Osteoblast (primary cell): ENCODE data around the gene STUM. TPM values are rescaled to one million over a fixed set of nuclear protein-coding genes. Genes with fewer than 3 reads are reported as not detected.
A peak's percentile ranks its signal among the peaks of the same experiment; 100 is the strongest.

ENCODE experiments used
- DNase-seq: peaks from one replicate; pipeline ENCODE4 v3.0.0; 2011; ENCODE audit warnings: low spot score, mixed read lengths; ENCODE audit not compliant: insufficient read length; ENCODE audit errors: missing footprints
- H2AFZ ChIP-seq: 2 replicates; pipeline ENCODE4 v1.6.0; 2011; ENCODE audit warnings: mild to moderate bottlenecking, low read length
- H3K27ac ChIP-seq: 2 replicates; pipeline ENCODE4 v1.5.1; 2011; ENCODE audit warnings: mild to moderate bottlenecking, low read depth, low read length, moderate library complexity
- H3K27me3 ChIP-seq: 2 replicates; pipeline ENCODE4 v1.6.0; 2012; ENCODE audit warnings: mild to moderate bottlenecking, control low read depth, inconsistent platforms, low read length, moderate library complexity; ENCODE audit not compliant: insufficient read depth
- H3K36me3 ChIP-seq: 2 replicates; pipeline ENCODE4 v1.5.1; 2011; ENCODE audit warnings: mild to moderate bottlenecking, low read length, control low read depth, moderate library complexity; ENCODE audit not compliant: insufficient read depth
- H3K4me1 ChIP-seq: 2 replicates; pipeline ENCODE4 v1.5.1; 2011; ENCODE audit warnings: mild to moderate bottlenecking, low read length, control low read depth, moderate library complexity; ENCODE audit not compliant: insufficient read depth
- H3K4me2 ChIP-seq: 2 replicates; pipeline ENCODE4 v1.6.0; 2011; ENCODE audit warnings: mild to moderate bottlenecking, low read length; ENCODE audit not compliant: insufficient read depth
- H3K4me3 ChIP-seq: fragments of 200-600 bp; sonication (generic); 3 replicates; pipeline ENCODE4 v1.5.1; 2012; ENCODE audit warnings: mild to moderate bottlenecking, low read length, inconsistent platforms; ENCODE audit not compliant: insufficient read depth
- H3K79me2 ChIP-seq: 2 replicates; pipeline ENCODE4 v1.6.0; 2012; ENCODE audit warnings: mild to moderate bottlenecking, low read length, control low read depth, inconsistent platforms; ENCODE audit not compliant: insufficient read depth
- H3K9me3 ChIP-seq: 2 replicates; pipeline ENCODE4 v1.5.1; 2011; ENCODE audit warnings: low read depth, low read length, control low read depth
- H4K20me1 ChIP-seq: 2 replicates; pipeline ENCODE4 v1.6.0; 2012; ENCODE audit warnings: mild to moderate bottlenecking, low read length, control low read depth; ENCODE audit not compliant: insufficient read depth
- CTCF ChIP-seq: IDR thresholded peaks from 2 replicates; pipeline ENCODE4 v1.5.1; 2011; ENCODE audit warnings: mild to moderate bottlenecking, low read depth, low read length, moderate library complexity; ENCODE audit errors: extremely low read depth
- total RNA-seq: library from RNA; depleted of rRNA; stranded (reverse); fragments of >200 nt; gene quantifications from 2 replicates; pipeline ENCODE4 v1.2.3, GENCODE V29; 2012

Gene STUM
- total RNA-seq, 1 donor: under 0.01 TPM

- Histone ChIP-seq H3K36me3 (no peaks in the 10 kb centered on the region), H3K4me3 (no peak overlapping the region), H4K20me1 (no peaks in the 10 kb centered on the region), H3K79me2 (no peaks in the 10 kb centered on the region), H3K4me2 (no peak overlapping the region), H3K27me3 (peaks cover 14% of the 10 kb centered on the region), H3K27ac (no peak overlapping the region), H3K4me1 (no peaks in the 10 kb centered on the region), H2AFZ (no peak overlapping the region), H3K9me3 (no peaks in the 10 kb centered on the region)
- no peak for DNase-seq
- no peak for TF ChIP-seq CTCF
These were observed 29.4 kb upstream of the STUM start for GRCh38 chr1:226519135-226519534.

GRCh38 chr1:226519716-226520598, 28.6 kb upstream of the STUM start:
- Histone ChIP-seq H3K9me3 (peaks cover 2% of the 10 kb centered on the region), H3K4me3 (no peak overlapping the region), H3K27ac (no peak overlapping the region), H2AFZ (no peak overlapping the region), H3K79me2 (no peaks in the 10 kb centered on the region), H3K36me3 (no peaks in the 10 kb centered on the region), H4K20me1 (no peaks in the 10 kb centered on the region), H3K4me2 (no peak overlapping the region), H3K4me1 (no peaks in the 10 kb centered on the region), H3K27me3 (peaks cover 14% of the 10 kb centered on the region)
- DNase-seq: peak; percentile 72
- no peak for TF ChIP-seq CTCF

GRCh38 chr1:226520640-226521355, 27.8 kb upstream of the STUM start:
- Histone ChIP-seq H3K79me2 (no peaks in the 10 kb centered on the region), H3K4me2 (no peak overlapping the region), H3K4me3 (no peak overlapping the region), H3K9me3 (peaks cover 2% of the 10 kb centered on the region), H3K27ac (no peak overlapping the region), H3K4me1 (no peaks in the 10 kb centered on the region), H3K36me3 (no peaks in the 10 kb centered on the region), H2AFZ (no peak overlapping the region), H4K20me1 (no peaks in the 10 kb centered on the region), H3K27me3 (peaks cover 14% of the 10 kb centered on the region)
- TF ChIP-seq CTCF: no peak
- DNase-seq: no peak
